Suprapubic skin (tissue), 3 donors: ENCODE measurements around the gene NBPF1.
"Not testable (repeated sequence)": the region's sequence is repeated elsewhere in the genome, so short reads cannot be mapped to it uniquely, and the experiment has no call there.

Experiments
- POLR2A ChIP-seq, 2 donors: fragments of 450-650 bp; IDR thresholded peaks; one replicate each; pipeline ENCODE4 v1.6.1; 2017; ENCODE audit warnings: antibody characterized with exemption in 2 of 2, mild to moderate bottlenecking in 2 of 2, moderate library complexity in 2 of 2
- TF ChIP-seq, protein P1 (sequence below), 2 donors: fragments of 200-600 bp in 1 of 2; fragments of 450-650 bp in 1 of 2; sonication (generic) in 1 of 2; IDR thresholded peaks; one replicate each; pipeline ENCODE4 v1.5.1; 2016 to 2019; ENCODE audit warnings: antibody characterized with exemption in 2 of 2, mild to moderate bottlenecking in 1 of 2, moderate library complexity in 1 of 2

DNA sequence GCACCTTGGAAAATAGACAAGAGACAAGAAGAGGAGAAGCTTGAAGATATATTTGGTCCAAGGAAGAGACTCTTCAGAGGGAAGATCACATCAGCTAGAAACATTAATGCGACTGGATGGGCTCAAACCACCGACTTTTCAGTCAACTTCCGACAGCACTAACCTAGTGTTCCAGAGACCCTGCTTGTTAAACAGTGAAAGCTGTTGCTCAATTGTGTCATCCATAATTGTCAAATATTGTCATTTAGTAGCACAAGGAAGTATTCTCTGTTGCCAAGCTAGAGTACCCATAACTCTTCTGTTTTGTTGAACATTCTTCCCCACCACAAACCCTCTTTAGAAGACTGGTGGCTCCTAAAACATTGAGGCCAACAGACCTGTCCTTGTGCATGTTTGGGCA is 56.3 kb downstream of the NBPF1 start:
- TF ChIP-seq, protein P1, sequence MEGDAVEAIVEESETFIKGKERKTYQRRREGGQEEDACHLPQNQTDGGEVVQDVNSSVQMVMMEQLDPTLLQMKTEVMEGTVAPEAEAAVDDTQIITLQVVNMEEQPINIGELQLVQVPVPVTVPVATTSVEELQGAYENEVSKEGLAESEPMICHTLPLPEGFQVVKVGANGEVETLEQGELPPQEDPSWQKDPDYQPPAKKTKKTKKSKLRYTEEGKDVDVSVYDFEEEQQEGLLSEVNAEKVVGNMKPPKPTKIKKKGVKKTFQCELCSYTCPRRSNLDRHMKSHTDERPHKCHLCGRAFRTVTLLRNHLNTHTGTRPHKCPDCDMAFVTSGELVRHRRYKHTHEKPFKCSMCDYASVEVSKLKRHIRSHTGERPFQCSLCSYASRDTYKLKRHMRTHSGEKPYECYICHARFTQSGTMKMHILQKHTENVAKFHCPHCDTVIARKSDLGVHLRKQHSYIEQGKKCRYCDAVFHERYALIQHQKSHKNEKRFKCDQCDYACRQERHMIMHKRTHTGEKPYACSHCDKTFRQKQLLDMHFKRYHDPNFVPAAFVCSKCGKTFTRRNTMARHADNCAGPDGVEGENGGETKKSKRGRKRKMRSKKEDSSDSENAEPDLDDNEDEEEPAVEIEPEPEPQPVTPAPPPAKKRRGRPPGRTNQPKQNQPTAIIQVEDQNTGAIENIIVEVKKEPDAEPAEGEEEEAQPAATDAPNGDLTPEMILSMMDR (IDR thresholded peaks at IDR 0.05), result not testable (repeated sequence)
- TF ChIP-seq POLR2A (IDR thresholded peaks at IDR 0.05), result not testable (repeated sequence)
